ENCODE measurements around the gene CCDC188.

CCDC188 gene

DNA sequence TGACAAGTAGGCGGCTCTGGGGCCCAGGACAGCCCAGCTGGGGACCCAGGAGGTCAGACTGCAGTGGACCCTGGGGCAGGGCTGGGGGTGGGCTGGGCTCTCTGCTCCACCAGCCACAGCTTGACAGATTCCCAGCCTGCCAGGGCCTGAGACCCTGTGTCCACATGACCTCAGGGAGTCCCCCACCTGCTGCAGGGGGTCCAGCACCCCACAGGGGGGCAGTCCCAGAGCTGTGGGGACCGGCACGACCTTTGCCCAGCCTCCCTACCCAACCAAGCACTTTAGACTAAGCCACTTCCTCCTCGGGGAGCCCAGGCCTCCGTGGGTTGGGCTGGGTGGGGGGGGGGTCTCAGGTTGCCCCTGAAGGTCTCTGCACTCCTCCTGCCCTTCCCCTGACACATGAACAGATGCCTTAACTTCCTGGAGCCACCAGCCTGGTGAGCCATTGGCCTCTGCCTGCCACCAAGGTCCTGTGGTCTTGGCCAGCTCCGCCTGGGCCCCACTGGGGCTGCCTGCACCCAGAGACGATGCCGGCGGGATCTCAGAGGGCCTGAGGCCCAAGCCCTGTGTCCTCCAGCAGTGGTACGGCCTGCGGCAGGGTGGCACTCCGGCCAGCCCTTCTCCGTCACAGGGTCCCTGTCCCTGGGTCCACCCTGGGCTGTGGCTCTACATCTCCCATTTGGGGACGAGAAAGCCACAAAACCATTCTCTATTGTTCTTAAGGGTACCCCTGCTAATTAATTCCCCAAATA, 3.4 kb downstream of the CCDC188 start:
- DNase-seq (ENCODE audit: insufficient read length, low spot score) (no peak), FAIRE-seq (no peak)
- TF ChIP-seq, protein P1, sequence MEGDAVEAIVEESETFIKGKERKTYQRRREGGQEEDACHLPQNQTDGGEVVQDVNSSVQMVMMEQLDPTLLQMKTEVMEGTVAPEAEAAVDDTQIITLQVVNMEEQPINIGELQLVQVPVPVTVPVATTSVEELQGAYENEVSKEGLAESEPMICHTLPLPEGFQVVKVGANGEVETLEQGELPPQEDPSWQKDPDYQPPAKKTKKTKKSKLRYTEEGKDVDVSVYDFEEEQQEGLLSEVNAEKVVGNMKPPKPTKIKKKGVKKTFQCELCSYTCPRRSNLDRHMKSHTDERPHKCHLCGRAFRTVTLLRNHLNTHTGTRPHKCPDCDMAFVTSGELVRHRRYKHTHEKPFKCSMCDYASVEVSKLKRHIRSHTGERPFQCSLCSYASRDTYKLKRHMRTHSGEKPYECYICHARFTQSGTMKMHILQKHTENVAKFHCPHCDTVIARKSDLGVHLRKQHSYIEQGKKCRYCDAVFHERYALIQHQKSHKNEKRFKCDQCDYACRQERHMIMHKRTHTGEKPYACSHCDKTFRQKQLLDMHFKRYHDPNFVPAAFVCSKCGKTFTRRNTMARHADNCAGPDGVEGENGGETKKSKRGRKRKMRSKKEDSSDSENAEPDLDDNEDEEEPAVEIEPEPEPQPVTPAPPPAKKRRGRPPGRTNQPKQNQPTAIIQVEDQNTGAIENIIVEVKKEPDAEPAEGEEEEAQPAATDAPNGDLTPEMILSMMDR (IDR thresholded peaks at IDR 0.05; ENCODE audit: insufficient read depth, missing control alignments): no peak

DNA sequence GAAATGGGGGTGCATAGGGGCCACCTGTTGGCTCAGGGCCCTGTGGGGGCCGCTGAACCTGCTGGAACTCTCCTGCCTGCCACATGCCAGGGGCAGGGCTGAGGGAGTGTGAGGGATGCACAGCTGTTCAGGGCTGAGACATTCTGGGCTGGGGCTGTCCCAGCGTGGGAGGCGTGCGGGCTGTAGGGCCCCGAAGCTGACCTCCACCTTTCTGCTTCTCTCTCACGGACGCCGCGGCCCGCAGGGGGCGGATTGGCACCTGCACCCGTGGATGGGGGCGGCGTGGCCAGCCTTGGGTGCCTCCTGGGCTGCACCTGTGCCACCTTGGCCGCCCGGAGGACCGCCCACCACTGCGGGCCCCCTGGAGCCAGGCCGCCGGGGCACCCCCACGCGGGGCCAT, 4.1 kb downstream of the CCDC188 start:
- no peak for DNase-seq (ENCODE audit: insufficient read length, low spot score)
- FAIRE-seq: no peak
- TF ChIP-seq, protein P1 (IDR thresholded peaks at IDR 0.05; ENCODE audit: insufficient read depth, missing control alignments): no peak

DNA sequence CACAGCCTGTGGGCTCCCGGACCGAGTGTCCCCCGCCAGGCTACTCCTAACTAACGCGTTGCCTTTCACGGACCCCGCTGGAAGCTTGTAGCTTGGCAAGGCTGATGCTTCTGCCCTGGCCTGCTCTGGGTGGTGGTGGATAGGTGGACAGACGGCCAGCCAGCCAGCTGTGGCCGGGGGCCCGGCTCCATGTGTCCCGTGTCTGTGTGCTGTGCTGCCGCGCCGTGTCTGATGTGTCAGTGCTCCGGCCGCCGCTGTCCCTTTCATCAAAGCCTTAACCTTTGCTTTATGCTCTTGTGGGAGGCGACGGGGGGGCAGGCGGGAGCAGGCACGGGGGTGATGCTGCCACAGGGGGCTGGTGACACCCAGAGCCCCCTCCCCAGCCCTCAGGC, 5.0 kb downstream of the CCDC188 start:
- FAIRE-seq (no peak), DNase-seq (ENCODE audit: insufficient read length, low spot score) (no peak)
- TF ChIP-seq, protein P1 (IDR thresholded peaks at IDR 0.05; ENCODE audit: insufficient read depth, missing control alignments): no peak

DNA sequence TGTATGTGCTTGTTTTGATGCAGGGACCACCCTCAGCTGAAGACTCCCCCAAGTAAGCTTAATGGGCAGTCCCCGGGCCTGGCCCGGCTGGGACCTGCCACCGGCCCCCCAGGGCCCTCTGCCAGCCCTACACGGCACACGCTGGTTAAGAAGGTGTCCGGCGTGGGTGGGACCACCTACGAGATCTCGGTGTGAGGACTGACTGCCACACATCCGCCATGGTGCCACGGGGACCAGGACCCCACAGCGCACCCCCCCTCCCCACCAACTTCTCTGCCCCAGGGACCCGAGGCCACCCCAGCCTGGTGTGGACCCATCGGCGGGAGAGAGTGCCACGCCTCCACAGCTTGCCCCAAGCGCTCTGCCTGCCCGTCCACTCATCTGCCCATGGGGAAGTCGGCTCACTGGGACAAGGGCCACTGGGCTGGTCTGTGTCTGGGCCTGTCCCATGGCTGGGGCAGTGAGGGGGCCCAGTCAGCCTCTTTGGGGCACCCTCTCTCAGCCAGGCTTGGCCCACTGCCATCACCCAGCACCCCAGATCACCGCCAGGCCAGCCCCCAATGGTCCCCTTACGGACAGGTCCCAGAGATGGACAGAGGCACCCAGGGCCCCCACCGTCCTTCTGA, 5.5 kb downstream of the CCDC188 start:
- DNase-seq (ENCODE audit: insufficient read length, low spot score) (no peak), FAIRE-seq (no peak)
- TF ChIP-seq, protein P1 (IDR thresholded peaks at IDR 0.05; ENCODE audit: insufficient read depth, missing control alignments): no peak

DNA sequence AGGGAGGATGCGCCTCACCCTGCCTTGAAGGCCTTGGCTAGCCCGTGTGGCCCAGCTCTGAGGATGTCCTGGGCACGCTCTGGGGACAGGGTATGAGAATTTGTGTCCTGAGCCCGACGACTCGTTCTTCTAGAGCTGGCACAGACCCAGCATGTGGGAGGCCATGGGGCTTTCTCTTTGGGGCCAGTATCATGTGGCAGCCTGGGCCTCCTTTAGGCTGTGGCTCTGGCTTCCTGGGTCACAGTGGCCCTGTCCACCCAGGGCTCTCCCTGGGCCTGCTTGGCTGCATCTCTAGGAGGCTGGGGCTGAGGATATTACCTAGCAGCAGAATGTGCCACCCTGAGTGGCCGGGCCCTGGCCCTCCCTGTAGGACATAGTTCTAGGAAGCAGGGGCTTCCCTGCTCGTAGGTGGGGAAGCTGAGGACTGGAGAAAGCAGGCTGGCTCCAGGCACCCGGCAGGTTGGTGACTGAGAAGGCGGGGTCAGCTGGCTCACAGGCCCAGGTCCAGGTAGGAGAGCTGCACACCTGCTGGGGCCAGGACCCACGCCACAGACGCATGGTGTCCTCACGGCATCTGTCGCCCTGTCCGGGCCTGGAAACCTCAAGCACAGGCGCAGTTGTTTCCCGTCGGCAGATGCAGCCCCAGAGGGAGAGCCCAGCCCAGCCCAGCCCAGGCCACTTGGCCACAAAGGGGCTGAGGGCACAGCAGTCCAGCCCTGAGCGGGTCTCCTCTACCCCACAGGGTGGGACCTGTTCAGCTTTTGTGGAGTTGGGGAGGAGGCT, 6.8 kb downstream of the CCDC188 start:
- FAIRE-seq (no peak), DNase-seq (ENCODE audit: insufficient read length, low spot score) (no peak)
- TF ChIP-seq, protein P1 (IDR thresholded peaks at IDR 0.05; ENCODE audit: insufficient read depth, missing control alignments): no peak

DNA sequence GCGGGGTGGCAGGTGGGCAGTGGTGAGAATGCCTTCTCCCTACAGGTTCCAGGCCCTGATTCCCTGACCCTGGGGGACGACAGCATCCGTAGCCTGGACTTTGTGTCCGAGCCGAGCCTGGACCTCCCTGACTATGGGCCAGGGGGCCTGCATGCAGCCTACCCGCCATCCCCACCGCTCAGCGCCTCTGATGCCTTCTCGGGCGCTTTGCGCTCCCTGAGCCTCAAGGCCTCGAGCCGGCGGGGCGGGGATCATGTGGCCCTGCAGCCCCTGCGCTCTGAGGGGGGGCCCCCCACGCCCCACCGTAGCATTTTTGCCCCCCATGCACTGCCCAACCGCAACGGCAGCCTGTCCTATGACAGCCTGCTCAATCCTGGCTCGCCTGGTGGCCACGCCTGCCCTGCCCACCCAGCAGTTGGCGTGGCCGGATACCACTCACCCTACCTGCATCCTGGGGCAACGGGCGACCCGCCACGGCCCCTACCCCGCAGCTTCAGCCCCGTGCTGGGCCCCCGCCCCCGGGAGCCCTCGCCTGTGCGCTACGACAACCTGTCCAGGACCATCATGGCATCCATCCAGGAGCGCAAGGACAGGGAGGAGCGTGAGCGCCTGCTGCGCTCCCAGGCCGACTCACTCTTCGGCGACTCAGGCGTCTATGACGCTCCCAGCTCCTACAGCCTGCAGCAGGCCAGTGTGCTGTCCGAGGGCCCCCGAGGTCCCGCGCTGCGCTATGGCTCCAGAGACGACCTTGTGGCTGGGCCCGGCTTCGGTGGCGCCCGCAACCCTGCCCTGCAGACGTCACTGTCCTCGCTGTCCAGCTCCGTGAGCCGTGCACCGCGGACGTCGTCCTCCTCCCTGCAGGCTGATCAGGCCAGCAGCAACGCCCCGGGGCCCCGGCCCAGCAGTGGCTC, 7.9 kb downstream of the CCDC188 start:
- TF ChIP-seq, protein P1 (IDR thresholded peaks at IDR 0.05; ENCODE audit: insufficient read depth, missing control alignments): no peak
- DNase-seq (ENCODE audit: insufficient read length, low spot score) (no peak), FAIRE-seq (no peak)

Measured in D721Med (cell line).